WTC11 (cell line): Measurements from ENCODE around the gene ISCU. TPM values are rescaled to one million over a fixed set of nuclear protein-coding genes. Genes with fewer than 3 reads are reported as not detected.

Experiments used
- ATAC-seq: fragments of 200-7000 bp; cut with Tn5 transposase; 2 replicates; pipeline ENCODE4 v1.10.0; 2021; ENCODE audit warnings: mild to moderate bottlenecking, moderate library complexity
- CTCF ChIA-PET: fragments of 300-600 bp; sonication (Branson Sonifier 250); formaldehyde crosslinking; loops from one replicate; lab custom pipeline; 2021; ENCODE audit warnings: antibody characterized with exemption; lab: Charles Lee
- POLR2A ChIA-PET: fragments of 350-600 bp; sonication (Branson Sonifier 250); formaldehyde crosslinking; loops from one replicate; lab custom pipeline; 2021; ENCODE audit warnings: antibody characterized with exemption; lab: Charles Lee
- DNase-seq: peaks from one replicate; pipeline ENCODE4 v3.0.0; 2021; ENCODE audit warnings: low spot score
- H3K27ac Mint-ChIP-seq: 2 replicates; pipeline ENCODE4 v1.8.0; 2021; ENCODE audit warnings: mixed read lengths
- H3K27me3 Mint-ChIP-seq: 2 replicates; pipeline ENCODE4 v1.8.0; 2021; ENCODE audit warnings: low read depth, mild to moderate bottlenecking, moderate library complexity, mixed read lengths
- H3K36me3 Mint-ChIP-seq: 2 replicates; pipeline ENCODE4 v1.8.0; 2021; ENCODE audit warnings: mixed read lengths
- H3K4me1 Mint-ChIP-seq: 2 replicates; pipeline ENCODE4 v1.8.0; 2022; ENCODE audit warnings: mixed read lengths
- H3K4me3 Mint-ChIP-seq: 2 replicates; pipeline ENCODE4 v1.8.0; 2021; ENCODE audit warnings: mild to moderate bottlenecking, moderate library complexity, mixed read lengths
- H3K9me3 Mint-ChIP-seq: 2 replicates; pipeline ENCODE4 v1.8.0; 2021; ENCODE audit warnings: mixed read lengths
- ATF1 ChIP-seq: sonication (generic); formaldehyde crosslinking; IDR thresholded peaks from 2 replicates; pipeline ENCODE4 v1.8.1; 2023; ENCODE audit warnings: mild to moderate bottlenecking, moderate library complexity, missing genetic modification reagents
- CBFB ChIP-seq: sonication (generic); formaldehyde crosslinking; IDR thresholded peaks from 2 replicates; pipeline ENCODE4 v1.8.1; 2022; ENCODE audit warnings: mild to moderate bottlenecking, low read depth, missing genetic modification reagents
- CREM ChIP-seq: sonication (generic); formaldehyde crosslinking; IDR thresholded peaks from 2 replicates; pipeline ENCODE4 v1.8.1; 2022; ENCODE audit warnings: mild to moderate bottlenecking, missing genetic modification reagents, moderate library complexity
- CTCF ChIP-seq: fragments of 200-600 bp; IDR thresholded peaks from 2 replicates; pipeline ENCODE4 v1.8.0; 2022; ENCODE audit warnings: antibody characterized with exemption
- E2F4 ChIP-seq: sonication (generic); formaldehyde crosslinking; IDR thresholded peaks from 2 replicates; pipeline ENCODE4 v1.8.1; 2022; ENCODE audit warnings: low read depth, mild to moderate bottlenecking, moderate library complexity, missing genetic modification reagents, borderline replicate concordance
- ELF4 ChIP-seq: sonication (generic); formaldehyde crosslinking; IDR thresholded peaks from 2 replicates; pipeline ENCODE4 v1.8.1; 2022; ENCODE audit warnings: low read depth, mild to moderate bottlenecking, moderate library complexity, missing genetic modification reagents
- ESRRA ChIP-seq: sonication (generic); formaldehyde crosslinking; IDR thresholded peaks from 2 replicates; pipeline ENCODE4 v1.8.1; 2022; ENCODE audit warnings: mild to moderate bottlenecking, missing genetic modification reagents, borderline replicate concordance
- ETV6 ChIP-seq: sonication (generic); formaldehyde crosslinking; IDR thresholded peaks from 2 replicates; pipeline ENCODE4 v1.8.1; 2022; ENCODE audit warnings: mild to moderate bottlenecking, missing genetic modification reagents
- FOXP1 ChIP-seq: sonication (generic); formaldehyde crosslinking; IDR thresholded peaks from 2 replicates; pipeline ENCODE4 v1.8.0; 2022; ENCODE audit warnings: missing genetic modification reagents, mild to moderate bottlenecking, moderate library complexity, borderline replicate concordance
- HMGA2 ChIP-seq: fragments of 250-450 bp; sonication (Bioruptor Pico); IDR thresholded peaks from 2 replicates; pipeline ENCODE4 v1.4.0; 2021; ENCODE audit warnings: mild to moderate bottlenecking, moderate library complexity
- JUN ChIP-seq: sonication (generic); formaldehyde crosslinking; IDR thresholded peaks from 2 replicates; pipeline ENCODE4 v1.8.0; 2023; ENCODE audit warnings: mild to moderate bottlenecking, missing genetic modification reagents
- MXD4 ChIP-seq: fragments of 250-450 bp; sonication (Bioruptor Pico); IDR thresholded peaks from 2 replicates; pipeline ENCODE4 v1.8.0; 2021; ENCODE audit warnings: mild to moderate bottlenecking, moderate library complexity, borderline replicate concordance
- NR2C2 ChIP-seq: sonication (generic); formaldehyde crosslinking; IDR thresholded peaks from 2 replicates; pipeline ENCODE4 v1.8.0; 2022; ENCODE audit warnings: mild to moderate bottlenecking, missing genetic modification reagents
- PRRX2 ChIP-seq: fragments of 250-450 bp; sonication (Bioruptor Pico); IDR thresholded peaks from 2 replicates; pipeline ENCODE4 v1.8.0; 2021; ENCODE audit warnings: mild to moderate bottlenecking
- RELA ChIP-seq: sonication (generic); formaldehyde crosslinking; IDR thresholded peaks from 2 replicates; pipeline ENCODE4 v1.8.1; 2022; ENCODE audit warnings: missing genetic modification reagents, mild to moderate bottlenecking, borderline replicate concordance
- SMAD4 ChIP-seq: sonication (generic); formaldehyde crosslinking; IDR thresholded peaks from 2 replicates; pipeline ENCODE4 v1.8.0; 2022; ENCODE audit warnings: mild to moderate bottlenecking, missing genetic modification reagents
- ZNF232 ChIP-seq: sonication (generic); formaldehyde crosslinking; IDR thresholded peaks from 2 replicates; pipeline ENCODE4 v1.8.0; 2022; ENCODE audit warnings: mild to moderate bottlenecking, missing genetic modification reagents
- ZNF263 ChIP-seq: sonication (generic); formaldehyde crosslinking; IDR thresholded peaks from 2 replicates; pipeline ENCODE4 v1.8.1; 2022; ENCODE audit warnings: low read depth, mild to moderate bottlenecking, moderate library complexity, missing genetic modification reagents
- total RNA-seq: library from RNA; stranded (reverse); gene quantifications from 3 replicates; pipeline ENCODE4 v1.2.3, GENCODE V29; 2021
- TF ChIP-seq, protein P1 (sequence below): sonication (generic); formaldehyde crosslinking; IDR thresholded peaks from 2 replicates; pipeline ENCODE4 v1.8.0; 2022; ENCODE audit warnings: mild to moderate bottlenecking, missing genetic modification reagents
- TF ChIP-seq, protein P2 (sequence below): sonication (generic); formaldehyde crosslinking; IDR thresholded peaks from 2 replicates; pipeline ENCODE4 v1.8.0; 2023; ENCODE audit warnings: missing genetic modification reagents, mild to moderate bottlenecking, borderline replicate concordance
- TF ChIP-seq, protein P3 (sequence below): sonication (generic); formaldehyde crosslinking; IDR thresholded peaks from 2 replicates; pipeline ENCODE4 v1.8.1; 2023; ENCODE audit warnings: mild to moderate bottlenecking, missing genetic modification reagents

Gene ISCU
- total RNA-seq, 1 experiment from 2014 or later = 85.9 TPM

DNA sequence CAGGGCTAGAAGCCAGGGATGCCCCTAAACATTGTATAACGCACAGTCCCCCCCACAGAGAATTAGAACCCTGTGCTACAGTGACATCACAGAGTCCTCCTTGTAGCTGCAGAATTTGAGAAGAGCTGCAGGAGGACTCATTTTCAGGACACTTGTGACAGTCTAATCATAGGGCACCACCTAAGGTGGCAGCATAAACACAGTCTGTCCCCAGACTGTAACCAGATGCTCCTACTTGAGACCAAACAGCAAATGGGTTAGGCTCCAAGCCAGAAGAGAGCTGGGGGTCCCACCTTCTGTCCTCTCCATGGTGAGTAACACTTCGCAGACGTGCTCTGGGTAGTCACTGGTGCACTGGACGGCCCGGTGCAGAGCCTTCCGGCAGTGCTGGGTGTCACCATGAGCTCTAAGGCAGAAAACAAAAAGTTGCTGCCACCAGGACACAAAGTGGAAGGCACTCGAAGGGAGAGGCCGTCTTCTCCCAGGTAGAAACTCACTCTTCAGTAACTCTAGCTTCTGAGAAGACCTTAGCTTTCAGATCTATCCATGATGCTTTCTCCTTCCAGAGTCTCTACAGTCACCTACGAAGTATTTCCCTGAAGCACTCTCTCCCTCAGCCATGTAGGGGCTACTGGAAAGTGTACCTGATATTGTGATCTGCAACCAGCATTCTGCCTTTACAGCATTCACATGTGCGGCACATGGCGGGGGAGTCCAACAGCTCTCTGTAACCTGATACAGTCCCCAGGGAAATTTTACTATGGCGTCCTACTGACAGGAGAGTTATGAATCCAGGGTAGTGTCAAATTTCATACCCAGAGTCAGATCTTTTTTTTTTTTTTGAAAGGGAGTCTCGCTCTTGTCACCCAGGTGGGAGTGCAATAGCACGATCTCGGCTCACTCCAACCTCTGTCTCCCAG, 30.2 kb upstream of the ISCU start:
- ATAC-seq = no peak
- no peak overlapping the region for H3K4me3 Mint-ChIP-seq
- DNase-seq = no peak
- no peaks in the 10 kb centered on the region for H3K9me3 Mint-ChIP-seq
- H3K36me3 Mint-ChIP-seq = peaks cover 85% of the 10 kb centered on the region
- ChIA-PET CTCF (interaction anchor here (0.5 kb wide), 1 partner anchor 13 kb away, joined by 4 read pairs; no protein-coding TSS in a partner anchor), POLR2A (interaction anchor here (0.5 kb wide), 1 partner anchor 349 kb away, joined by 5 read pairs; no protein-coding TSS in a partner anchor)
- H3K4me1 Mint-ChIP-seq = no peaks in the 10 kb centered on the region
- H3K27ac Mint-ChIP-seq = no peak overlapping the region
- no peak for TF ChIP-seq ETV6 (CRISPR knock-in tag)
- TF ChIP-seq ZNF263 = no peak
- no peak for TF ChIP-seq FOXP1
- TF ChIP-seq, protein P1, sequence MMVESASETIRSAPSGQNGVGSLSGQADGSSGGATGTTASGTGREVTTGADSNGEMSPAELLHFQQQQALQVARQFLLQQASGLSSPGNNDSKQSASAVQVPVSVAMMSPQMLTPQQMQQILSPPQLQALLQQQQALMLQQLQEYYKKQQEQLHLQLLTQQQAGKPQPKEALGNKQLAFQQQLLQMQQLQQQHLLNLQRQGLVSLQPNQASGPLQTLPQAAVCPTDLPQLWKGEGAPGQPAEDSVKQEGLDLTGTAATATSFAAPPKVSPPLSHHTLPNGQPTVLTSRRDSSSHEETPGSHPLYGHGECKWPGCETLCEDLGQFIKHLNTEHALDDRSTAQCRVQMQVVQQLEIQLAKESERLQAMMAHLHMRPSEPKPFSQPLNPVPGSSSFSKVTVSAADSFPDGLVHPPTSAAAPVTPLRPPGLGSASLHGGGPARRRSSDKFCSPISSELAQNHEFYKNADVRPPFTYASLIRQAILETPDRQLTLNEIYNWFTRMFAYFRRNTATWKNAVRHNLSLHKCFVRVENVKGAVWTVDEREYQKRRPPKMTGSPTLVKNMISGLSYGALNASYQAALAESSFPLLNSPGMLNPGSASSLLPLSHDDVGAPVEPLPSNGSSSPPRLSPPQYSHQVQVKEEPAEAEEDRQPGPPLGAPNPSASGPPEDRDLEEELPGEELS (CRISPR knock-in tag) = no peak
- no peak for TF ChIP-seq JUN
- TF ChIP-seq, protein P2, sequence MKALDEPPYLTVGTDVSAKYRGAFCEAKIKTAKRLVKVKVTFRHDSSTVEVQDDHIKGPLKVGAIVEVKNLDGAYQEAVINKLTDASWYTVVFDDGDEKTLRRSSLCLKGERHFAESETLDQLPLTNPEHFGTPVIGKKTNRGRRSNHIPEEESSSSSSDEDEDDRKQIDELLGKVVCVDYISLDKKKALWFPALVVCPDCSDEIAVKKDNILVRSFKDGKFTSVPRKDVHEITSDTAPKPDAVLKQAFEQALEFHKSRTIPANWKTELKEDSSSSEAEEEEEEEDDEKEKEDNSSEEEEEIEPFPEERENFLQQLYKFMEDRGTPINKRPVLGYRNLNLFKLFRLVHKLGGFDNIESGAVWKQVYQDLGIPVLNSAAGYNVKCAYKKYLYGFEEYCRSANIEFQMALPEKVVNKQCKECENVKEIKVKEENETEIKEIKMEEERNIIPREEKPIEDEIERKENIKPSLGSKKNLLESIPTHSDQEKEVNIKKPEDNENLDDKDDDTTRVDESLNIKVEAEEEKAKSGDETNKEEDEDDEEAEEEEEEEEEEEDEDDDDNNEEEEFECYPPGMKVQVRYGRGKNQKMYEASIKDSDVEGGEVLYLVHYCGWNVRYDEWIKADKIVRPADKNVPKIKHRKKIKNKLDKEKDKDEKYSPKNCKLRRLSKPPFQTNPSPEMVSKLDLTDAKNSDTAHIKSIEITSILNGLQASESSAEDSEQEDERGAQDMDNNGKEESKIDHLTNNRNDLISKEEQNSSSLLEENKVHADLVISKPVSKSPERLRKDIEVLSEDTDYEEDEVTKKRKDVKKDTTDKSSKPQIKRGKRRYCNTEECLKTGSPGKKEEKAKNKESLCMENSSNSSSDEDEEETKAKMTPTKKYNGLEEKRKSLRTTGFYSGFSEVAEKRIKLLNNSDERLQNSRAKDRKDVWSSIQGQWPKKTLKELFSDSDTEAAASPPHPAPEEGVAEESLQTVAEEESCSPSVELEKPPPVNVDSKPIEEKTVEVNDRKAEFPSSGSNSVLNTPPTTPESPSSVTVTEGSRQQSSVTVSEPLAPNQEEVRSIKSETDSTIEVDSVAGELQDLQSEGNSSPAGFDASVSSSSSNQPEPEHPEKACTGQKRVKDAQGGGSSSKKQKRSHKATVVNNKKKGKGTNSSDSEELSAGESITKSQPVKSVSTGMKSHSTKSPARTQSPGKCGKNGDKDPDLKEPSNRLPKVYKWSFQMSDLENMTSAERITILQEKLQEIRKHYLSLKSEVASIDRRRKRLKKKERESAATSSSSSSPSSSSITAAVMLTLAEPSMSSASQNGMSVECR (CRISPR knock-in tag) = no peak
- TF ChIP-seq ESRRA (CRISPR knock-in tag) = no peak
- TF ChIP-seq NR2C2 (CRISPR knock-in tag) = no peak
- TF ChIP-seq ZNF232 (CRISPR knock-in tag) = no peak
- H3K27me3 Mint-ChIP-seq = no peaks in the 10 kb centered on the region

DNA sequence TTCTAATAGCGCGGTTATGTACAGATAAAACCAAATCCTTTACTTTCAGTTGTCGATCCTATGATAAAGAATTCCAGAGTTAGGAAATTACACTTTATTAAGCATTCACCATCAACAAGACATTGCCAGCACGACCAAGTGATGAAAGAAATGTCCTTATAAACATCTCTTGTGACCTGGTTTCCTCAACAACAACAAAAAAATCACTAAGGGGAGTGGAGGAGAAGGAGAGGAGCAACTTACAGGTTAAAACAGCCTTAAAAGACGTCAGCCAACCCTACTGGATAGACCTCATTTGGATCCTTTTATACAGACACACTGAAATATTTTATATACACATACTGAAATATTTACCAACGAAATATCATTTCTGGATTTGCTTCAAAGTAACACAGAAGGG, 24.2 kb upstream of the ISCU start:
- Mint-ChIP-seq H3K36me3 (peaks cover 60% of the 10 kb centered on the region), H3K4me3 (no peak overlapping the region), H3K27ac (no peak overlapping the region), H3K4me1 (no peaks in the 10 kb centered on the region), H3K9me3 (no peaks in the 10 kb centered on the region), H3K27me3 (no peaks in the 10 kb centered on the region)
- no peak for ATAC-seq
- ChIA-PET POLR2A (no interaction called here), CTCF (no interaction called here)
- no peak for DNase-seq
- TF ChIP-seq CREM (CRISPR knock-in tag) = no peak
- no peak for TF ChIP-seq ZNF232 (CRISPR knock-in tag)
- TF ChIP-seq ESRRA (CRISPR knock-in tag) = no peak
- no peak for TF ChIP-seq ELF4 (CRISPR knock-in tag)
- TF ChIP-seq HMGA2 = no peak
- no peak for TF ChIP-seq MXD4 (CRISPR knock-in tag)
- no peak for TF ChIP-seq E2F4 (CRISPR knock-in tag)
- TF ChIP-seq SMAD4 (CRISPR knock-in tag) = no peak
- TF ChIP-seq CTCF = no peak
- no peak for TF ChIP-seq ATF1 (CRISPR knock-in tag)
- TF ChIP-seq, protein P3, sequence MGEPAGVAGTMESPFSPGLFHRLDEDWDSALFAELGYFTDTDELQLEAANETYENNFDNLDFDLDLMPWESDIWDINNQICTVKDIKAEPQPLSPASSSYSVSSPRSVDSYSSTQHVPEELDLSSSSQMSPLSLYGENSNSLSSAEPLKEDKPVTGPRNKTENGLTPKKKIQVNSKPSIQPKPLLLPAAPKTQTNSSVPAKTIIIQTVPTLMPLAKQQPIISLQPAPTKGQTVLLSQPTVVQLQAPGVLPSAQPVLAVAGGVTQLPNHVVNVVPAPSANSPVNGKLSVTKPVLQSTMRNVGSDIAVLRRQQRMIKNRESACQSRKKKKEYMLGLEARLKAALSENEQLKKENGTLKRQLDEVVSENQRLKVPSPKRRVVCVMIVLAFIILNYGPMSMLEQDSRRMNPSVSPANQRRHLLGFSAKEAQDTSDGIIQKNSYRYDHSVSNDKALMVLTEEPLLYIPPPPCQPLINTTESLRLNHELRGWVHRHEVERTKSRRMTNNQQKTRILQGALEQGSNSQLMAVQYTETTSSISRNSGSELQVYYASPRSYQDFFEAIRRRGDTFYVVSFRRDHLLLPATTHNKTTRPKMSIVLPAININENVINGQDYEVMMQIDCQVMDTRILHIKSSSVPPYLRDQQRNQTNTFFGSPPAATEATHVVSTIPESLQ (CRISPR knock-in tag) = no peak
- TF ChIP-seq, protein P1 (CRISPR knock-in tag) = no peak
- no peak for TF ChIP-seq RELA (CRISPR knock-in tag)
- TF ChIP-seq CBFB (CRISPR knock-in tag) = no peak
- TF ChIP-seq PRRX2 (CRISPR knock-in tag) = no peak
